Mesenteric fat pad (tissue), 1 donor: ENCODE results near the gene CNTLN. TPM values are rescaled to one million over a fixed set of nuclear protein-coding genes. Genes with fewer than 3 reads are reported as not detected.
"Not testable (repeated sequence)": the region's sequence is repeated elsewhere in the genome, so short reads cannot be mapped to it uniquely, and the experiment has no call there.

Source experiments
- DNase-seq: peaks from one replicate; pipeline ENCODE4 v3.0.0-alpha.2; 2020; ENCODE audit warnings: low spot score
- long read RNA-seq: library from polyadenylated mRNA; unstranded; transcript quantifications from one replicate; pipeline ENCODE4 v2.0.0, GENCODE V29; 2020
- total RNA-seq: library from RNA; stranded (reverse); fragmentation: NEBNext Ultra II Directional; extraction: Animal tissue kit (Norgen Biotek cat#: 25700); gene quantifications from one replicate; pipeline ENCODE4 v1.2.1, GENCODE V29; 2021
- donor health status: DM: yes; HTN: yes; CAD: no.

The CNTLN gene
- total RNA-seq: 7.1 TPM
- long read RNA-seq, full-length matches to known transcripts: 4 of 15 reads
- long read RNA-seq, partial matches to known transcripts: 8 of 15 reads
- long read RNA-seq, other reads (novel, unspliced or antisense): 3 of 15 reads

DNA sequence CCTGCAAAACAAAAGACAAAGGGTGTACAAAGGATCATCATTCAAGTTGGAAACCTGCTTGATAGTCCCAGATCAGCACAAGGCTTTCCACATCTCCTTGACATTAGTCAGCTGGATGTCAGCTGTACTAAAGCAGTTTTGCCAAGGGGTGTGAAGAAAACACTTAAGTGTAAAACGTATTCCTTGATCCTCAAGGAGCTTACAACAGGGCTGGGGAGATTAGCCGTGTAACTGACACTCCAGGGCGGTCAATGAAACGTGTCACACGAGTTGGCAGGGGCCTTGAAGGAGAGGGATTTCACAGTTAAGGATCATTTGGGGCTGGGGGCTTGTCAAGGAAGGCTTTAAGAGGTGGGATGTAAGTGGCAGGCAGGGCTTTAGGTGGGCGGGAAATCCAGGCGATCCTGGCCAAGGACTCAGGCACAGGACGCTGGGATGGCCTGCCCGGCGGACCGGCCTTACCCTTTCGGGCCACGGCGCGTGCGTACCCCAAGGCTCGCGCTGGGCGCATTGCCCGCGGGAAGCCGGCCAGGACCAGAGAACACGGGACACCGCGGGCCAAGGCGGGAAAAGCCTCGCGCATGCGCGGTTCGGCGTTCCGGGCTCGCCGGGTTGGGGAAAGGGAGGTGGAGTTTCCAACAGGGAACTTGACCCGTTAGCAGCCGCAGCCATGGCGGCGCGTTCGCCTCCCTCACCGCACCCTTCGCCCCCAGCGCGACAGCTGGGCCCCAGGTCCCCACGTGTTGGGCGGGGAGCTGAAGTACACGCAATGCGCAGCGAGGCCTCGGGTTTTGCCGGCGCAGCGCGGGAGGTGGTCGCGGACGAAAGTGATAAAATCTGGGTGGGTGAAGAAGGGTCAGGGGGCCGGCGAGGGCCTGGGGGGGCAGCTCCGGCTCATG, at the start of gene CNTLN:
CNTLN (plus strand) TSS at position 645 of the 899 bp plus-strand sequence; CDS start at position 671, 26 bp downstream.
- peak; percentile 99 for DNase-seq

DNA sequence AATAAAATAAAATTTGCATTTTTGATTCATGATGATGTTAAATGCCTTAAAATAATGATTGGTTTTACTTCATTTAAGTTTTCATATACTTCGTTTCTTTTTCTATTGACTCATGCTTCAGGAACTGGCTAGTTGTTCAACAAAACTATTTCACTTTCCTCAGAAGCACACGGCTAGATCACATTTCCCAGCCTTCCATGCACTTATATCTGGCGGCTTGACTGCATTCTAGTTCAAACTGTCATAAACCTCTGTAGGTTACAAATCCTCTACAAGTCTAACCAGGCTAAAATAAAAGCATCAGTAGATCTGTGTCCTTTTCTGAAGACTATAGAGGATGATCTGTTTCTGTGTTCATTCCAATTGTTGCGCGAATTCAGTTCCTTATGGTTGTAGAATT, 46.3 kb upstream of the CNTLN start:
- DNase-seq: no peak

GRCh38 chr9:17090041-17090440, 44.8 kb upstream of the CNTLN start:
- no peak for DNase-seq

DNA sequence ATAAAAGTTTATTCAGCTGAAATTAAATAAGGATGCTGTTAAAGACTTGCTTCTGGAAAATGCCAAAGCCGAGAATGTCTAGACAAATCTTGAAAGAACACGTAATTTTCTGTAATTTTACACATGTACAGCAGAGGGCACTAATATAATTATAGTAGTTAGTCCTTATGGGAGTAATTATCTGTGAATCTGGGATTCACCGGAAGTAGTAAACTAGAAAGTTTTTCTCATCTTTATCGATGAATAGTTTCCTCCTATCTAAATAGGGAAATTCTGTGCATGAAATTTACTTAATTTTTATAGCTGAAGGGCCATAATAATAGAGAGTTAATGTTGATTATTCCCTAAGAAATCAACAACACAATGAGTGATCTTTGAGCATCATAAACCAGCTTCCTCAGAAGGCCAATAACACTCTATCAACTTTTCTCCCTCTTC, 18.4 kb upstream of the CNTLN start:
- no peak for DNase-seq

DNA sequence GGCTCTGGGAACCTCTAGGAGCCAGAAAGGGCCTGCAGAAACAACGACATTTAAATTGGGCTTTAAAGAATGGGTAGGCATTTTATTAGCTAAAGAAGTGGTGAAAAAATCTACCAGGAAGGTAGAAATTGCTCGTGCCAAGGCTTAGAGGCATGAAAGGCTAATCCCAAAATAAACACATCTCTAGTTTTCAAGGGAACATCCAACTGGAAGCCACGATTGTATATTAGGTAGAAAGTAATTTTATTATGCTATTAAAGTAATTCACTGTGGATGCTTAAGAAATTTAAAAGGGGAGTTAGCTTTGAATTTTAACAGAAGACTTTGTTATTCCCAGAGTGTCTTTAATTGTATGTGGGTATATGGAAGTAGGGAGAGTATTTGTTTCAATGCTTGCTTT, 17.5 kb upstream of the CNTLN start:
- DNase-seq: no peak

- no peak for DNase-seq
These were observed 14.6 kb upstream of the CNTLN start for GRCh38 chr9:17120203-17120602.

DNA sequence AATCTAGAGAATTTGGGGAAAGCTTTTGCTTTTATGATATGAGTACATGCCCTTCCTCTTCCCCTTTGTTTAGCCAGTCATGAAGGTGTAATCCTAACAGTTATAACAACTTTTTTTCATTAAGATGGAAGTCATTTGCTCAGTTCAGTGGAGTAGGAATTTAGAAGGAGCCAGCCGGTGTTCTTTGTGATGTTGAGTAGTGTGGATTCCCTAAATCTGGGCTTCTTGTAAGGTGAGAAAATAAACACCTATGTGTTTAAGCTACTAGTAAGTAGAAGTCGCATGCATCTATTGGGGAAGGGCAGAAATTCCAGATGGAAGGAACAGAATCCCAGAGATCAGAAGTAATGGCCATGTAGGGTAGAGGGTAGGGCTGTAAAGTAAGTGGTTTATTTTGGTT, 13.6 kb upstream of the CNTLN start:
- DNase-seq: no peak

GRCh38 chr9:17130291-17130690, 4.5 kb upstream of the CNTLN start:
- DNase-seq: no peak

DNA sequence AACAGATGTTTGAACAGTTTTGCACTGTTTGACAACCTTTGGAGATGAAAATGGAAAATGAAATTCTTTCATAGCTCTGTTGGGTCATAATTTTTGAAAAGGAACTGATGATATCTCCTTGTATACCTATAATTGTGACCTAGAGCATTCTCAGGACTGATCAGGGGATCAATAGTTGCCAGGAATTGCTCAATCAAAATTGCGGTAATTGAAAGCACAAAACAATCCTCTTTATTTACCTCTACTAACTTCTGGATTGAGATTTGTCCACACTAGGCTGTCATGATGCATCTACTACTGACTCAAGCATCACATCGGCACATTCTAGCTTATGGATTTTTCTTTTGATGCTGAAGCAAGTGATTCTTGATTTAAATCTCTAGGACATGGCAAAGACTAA, 4.1 kb upstream of the CNTLN start:
- no peak for DNase-seq

DNA sequence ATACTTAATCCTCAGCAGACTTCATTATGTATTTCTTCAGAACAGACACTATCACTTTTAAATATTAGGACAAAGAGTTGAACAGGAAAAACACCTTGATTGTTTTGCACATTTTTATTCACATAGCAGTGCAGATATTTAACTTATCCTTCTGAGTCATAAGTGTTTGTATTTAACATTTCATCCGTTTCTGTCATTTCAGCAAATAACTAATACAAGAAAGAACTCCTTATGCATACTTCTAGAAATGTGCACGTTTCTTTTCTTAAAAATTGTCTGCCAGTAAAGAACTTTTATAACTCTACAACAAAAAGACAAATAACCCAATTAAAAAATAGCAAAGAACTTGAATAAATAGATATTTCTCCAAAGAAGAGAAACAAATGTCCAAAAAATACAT, 3.3 kb upstream of the CNTLN start:
- DNase-seq: no peak

GRCh38 chr9:17135295-17136160, 688 bp downstream of the CNTLN start:
- DNase-seq: no peak

- no peak for DNase-seq
These were observed 2.7 kb downstream of the CNTLN start for GRCh38 chr9:17137566-17137965.

DNA sequence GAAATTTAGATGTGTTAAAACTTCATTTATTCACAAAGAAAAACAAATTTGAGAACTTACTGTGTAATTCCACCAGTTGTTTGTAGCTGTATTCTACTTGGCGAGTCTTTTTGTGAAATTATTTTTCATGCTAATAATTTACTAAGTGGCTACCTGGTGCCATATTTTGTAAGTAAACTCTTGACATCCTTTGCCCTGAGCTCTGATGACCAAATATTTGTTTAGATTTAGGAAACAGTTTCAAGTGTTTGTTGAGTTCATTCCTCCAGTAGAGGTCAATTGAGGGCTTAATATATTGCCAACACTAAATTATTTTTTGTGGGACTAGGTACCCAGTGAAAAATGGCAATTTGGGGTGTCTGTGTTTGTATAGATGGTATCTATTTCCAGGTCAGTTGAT, 3.7 kb downstream of the CNTLN start:
- no peak for DNase-seq

- DNase-seq: no peak
These were observed 5.6 kb downstream of the CNTLN start for GRCh38 chr9:17140418-17140817.

DNA sequence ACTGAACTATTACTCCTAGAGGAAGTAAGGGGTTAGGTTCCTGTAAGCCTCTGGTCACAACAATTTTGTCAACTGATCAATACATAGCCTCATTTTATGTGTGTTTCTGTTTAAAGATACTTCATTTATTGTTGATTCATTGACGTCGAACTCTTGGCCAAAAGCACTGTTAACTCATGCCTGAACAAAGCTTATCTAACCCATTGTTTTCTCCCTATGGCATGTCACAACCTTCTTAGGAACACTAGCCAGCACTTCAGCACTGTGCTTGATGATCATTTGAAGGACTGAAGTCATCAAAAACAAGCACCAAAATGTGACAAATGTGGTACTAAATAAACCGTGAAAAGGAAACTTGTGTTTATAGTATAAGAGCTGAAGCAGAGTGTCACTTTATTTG, 13.5 kb downstream of the CNTLN start:
- DNase-seq: no peak

GRCh38 chr9:17159469-17159868, 24.6 kb downstream of the CNTLN start:
- DNase-seq: no peak

GRCh38 chr9:17160327-17160726, 25.5 kb downstream of the CNTLN start:
- DNase-seq: no peak

- DNase-seq: no peak
These were observed 30.9 kb downstream of the CNTLN start for GRCh38 chr9:17165764-17166163.

DNA sequence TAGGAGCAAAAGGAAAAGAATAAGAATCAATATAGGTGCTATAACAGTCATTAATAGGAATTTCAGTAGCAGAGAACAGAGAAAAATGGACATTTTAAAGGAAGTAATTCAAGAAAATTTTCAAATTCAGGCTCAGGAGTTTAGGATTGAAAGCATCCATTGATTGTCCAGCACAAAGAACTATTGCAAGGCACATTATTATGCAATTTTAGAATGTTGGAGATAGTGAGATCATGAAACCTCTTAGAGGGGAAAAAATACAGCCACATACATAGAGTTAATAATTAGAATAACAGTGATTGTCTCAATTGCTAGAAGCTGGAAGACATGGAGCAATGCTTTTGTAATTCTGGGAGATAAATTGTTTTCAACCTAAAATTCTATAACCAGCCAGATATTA, 31.5 kb downstream of the CNTLN start:
- DNase-seq: no peak

- DNase-seq: no peak
These were observed 36.7 kb downstream of the CNTLN start for GRCh38 chr9:17171309-17172094.

- DNase-seq: not testable (repeated sequence)
These were observed 42.7 kb downstream of the CNTLN start for GRCh38 chr9:17177496-17177895.
